NCI-H526 treated with DMSO at 0.1 percent for 48 hours (cell line): ENCODE measurements around the gene GBP3.
A peak's percentile ranks its signal among the peaks of the same experiment; 100 is the strongest.
"Not testable (repeated sequence)": the region's sequence is repeated elsewhere in the genome, so short reads cannot be mapped to it uniquely, and the experiment has no call there.

Experiments
- DNase-seq: peaks from one replicate; lab custom pipeline; 2025; lab: John Stamatoyannopoulos, UW

GBP3 gene

DNA sequence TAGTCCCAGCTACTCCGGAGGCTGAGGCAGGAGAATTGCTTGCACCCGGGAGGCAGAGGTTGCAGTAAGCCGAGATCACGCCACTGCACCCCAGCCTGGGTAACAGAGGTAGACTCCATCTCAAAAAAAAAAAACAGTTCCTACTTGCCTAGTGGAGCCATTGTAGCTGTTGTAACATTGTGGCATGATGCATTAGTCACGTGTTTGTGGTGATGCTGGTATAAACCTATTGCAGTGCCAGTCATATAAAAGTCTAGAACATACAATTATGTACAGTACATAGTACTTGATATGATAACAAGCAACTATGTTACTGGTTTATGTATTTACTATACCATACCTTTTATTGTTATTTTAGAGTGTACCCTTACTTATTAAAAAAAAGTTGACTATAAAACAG lies 46.4 kb downstream of the GBP3 start:
- DNase-seq: no peak

DNA sequence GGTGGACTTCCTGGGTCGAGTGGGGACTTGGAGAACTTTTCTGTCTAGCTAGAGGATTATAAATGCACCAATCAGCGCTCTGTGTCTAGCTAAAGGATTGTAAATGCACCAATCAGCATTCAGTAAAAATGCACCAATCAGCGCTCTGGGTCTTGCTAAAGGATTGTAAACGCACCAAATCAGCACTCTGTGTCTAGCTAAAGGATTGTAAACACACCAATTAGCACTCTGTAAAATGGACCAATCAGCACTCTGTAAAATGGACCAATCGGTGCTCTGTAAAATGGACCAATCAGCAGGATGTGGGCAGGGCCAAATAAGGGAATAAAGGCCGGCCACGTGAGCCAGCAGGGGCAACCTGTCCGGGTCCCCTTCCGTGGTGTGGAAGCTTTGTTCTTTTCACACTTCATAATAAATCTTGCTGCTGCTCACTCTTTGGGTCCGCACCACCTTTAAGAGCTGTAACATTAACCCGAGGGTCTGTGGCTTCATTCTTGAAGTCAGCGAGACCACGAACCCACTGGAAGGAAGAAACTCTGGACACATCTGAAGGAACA lies 48.0 kb downstream of the GBP3 start:
- DNase-seq: not testable (repeated sequence)

DNA sequence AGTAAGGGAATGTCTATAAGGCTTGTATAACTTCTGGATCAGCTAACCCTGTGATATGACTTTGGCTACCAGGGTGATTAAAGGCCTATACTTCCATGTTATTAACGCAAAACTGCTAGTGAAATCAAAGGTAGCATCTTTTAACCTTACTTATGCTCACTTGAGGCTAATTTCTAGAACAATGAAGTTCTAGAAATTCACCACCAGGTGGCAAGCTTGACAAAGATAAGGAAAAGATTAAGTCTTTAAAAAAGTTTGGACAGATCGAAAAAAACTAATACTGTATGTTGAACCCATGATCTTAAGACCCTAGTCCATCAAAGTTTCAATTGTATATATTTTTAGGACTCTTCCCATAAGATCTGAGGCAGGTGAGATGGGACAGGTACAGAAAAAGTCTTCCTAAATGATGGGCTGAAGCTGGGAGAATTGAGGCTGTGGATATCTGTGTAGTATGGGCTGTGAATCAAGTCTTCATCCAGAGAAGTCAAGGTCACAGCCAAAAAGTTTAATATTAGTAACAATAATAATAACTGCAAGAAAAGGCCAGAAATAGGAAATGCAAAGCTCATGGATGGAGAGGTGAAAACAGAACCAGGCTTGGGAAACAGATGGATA lies 49.0 kb downstream of the GBP3 start:
- peak; percentile 6 for DNase-seq

DNA sequence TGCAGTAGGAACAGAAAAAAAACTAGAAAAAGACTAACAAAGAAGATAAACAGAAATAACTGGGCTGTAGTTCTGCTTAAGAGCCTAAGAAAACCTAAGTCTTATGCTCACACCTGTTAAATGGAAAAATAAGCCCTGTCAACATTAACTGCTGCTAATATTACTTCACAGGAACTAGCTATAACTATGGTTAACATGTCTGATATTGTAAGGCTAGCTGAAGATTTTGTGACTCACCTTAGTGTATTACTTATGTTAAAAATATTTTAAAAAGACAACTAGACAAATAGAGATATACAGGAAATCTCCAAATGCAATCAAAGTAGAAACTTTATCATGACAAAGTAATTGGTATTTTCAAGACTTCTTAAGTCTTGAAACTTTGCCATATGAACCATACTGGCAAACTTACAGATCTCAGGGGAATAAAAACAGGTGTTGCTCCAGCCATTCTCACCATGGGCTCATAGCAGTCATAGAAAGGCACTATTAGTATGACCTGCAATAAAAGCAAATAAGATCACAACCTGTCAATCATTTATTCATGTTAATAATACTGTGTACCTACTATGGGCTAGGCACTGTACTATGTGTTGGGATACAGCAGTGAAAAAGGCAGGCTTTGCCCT lies 60.9 kb downstream of the GBP3 start:
- no peak for DNase-seq

DNA sequence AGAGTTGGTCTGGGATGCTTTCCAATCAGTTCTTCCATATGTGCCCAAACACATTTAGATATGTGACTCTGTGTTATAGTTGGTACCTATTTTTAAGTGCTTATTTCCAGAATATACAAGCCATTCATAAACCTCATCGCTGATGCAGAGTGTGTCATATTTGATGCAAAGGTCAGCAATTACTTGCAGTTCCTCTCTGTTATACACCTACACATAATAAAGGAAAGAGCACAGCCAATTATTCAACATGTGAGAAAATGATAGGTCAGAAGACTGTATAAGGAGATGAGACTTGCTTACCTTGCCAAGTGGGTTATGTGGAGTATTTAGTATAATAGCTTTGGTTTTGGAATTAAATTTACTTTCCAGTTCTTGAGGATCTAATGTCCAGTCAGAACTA lies 61.6 kb downstream of the GBP3 start:
- no peak for DNase-seq
